ENCODE results near the gene CPNE2. TPM values are rescaled to one million over a fixed set of nuclear protein-coding genes. Genes with fewer than 3 reads are reported as not detected.
"Not testable (repeated sequence)": the region's sequence is repeated elsewhere in the genome, so short reads cannot be mapped to it uniquely, and the experiment has no call there.

The CPNE2 gene
- total RNA-seq, 1 experiment from 2014 or later = 18.6 TPM

GRCh38 chr16:57098188-57098841, 5.9 kb downstream of the CPNE2 start:
- no peak for DNase-seq (ENCODE audit: low read depth)

- peak; percentile 46 for DNase-seq (ENCODE audit: low read depth)
These were observed 7.6 kb downstream of the CPNE2 start for GRCh38 chr16:57099965-57100364.

GRCh38 chr16:57100445-57100844, 8.1 kb downstream of the CPNE2 start:
- DNase-seq (ENCODE audit: low read depth) = no peak

- no peak for DNase-seq (ENCODE audit: low read depth)
These were observed 10.8 kb downstream of the CPNE2 start for GRCh38 chr16:57102888-57103851.

- DNase-seq (ENCODE audit: low read depth) = no peak
These were observed 12.3 kb downstream of the CPNE2 start for GRCh38 chr16:57104706-57105105.

GRCh38 chr16:57105184-57105583, 12.8 kb downstream of the CPNE2 start:
- no peak for DNase-seq (ENCODE audit: low read depth)

- no peak for DNase-seq (ENCODE audit: low read depth)
These were observed 14.4 kb downstream of the CPNE2 start for GRCh38 chr16:57106767-57107166.

GRCh38 chr16:57107321-57107922, 15.0 kb downstream of the CPNE2 start:
- DNase-seq (ENCODE audit: low read depth) = no peak

- DNase-seq (ENCODE audit: low read depth) = no peak
These were observed 16.0 kb downstream of the CPNE2 start for GRCh38 chr16:57108432-57108831.

- DNase-seq (ENCODE audit: low read depth) = not testable (repeated sequence)
These were observed 17.1 kb downstream of the CPNE2 start for GRCh38 chr16:57109259-57110105.

- DNase-seq (ENCODE audit: low read depth) = no peak
These were observed 18.6 kb downstream of the CPNE2 start for GRCh38 chr16:57110937-57111336.

- DNase-seq (ENCODE audit: low read depth) = no peak
These were observed 19.0 kb downstream of the CPNE2 start for GRCh38 chr16:57111420-57111819.

- DNase-seq (ENCODE audit: low read depth) = no peak
These were observed 20.1 kb downstream of the CPNE2 start for GRCh38 chr16:57112403-57113041.

- peak; percentile 62 for DNase-seq (ENCODE audit: low read depth)
These were observed 20.7 kb downstream of the CPNE2 start for GRCh38 chr16:57113042-57113453.

- DNase-seq (ENCODE audit: low read depth) = no peak
These were observed 21.3 kb downstream of the CPNE2 start for GRCh38 chr16:57113664-57114063.

GRCh38 chr16:57115168-57115513, 22.8 kb downstream of the CPNE2 start:
- DNase-seq (ENCODE audit: low read depth) = no peak

- DNase-seq (ENCODE audit: low read depth) = no peak
These were observed 23.3 kb downstream of the CPNE2 start for GRCh38 chr16:57115514-57116182.

- DNase-seq (ENCODE audit: low read depth) = no peak
These were observed 26.2 kb downstream of the CPNE2 start for GRCh38 chr16:57118461-57119084.

GRCh38 chr16:57123216-57123973, 31.0 kb downstream of the CPNE2 start:
- no peak for DNase-seq (ENCODE audit: low read depth)
